ENCODE measurements around the gene PLD4.

- TF ChIP-seq CTCF (IDR thresholded peaks at IDR 0.05) (no peak), POLR2A (IDR thresholded peaks at IDR 0.05) (no peak)
Observed at GRCh38 chr14:104888489-104889374, 35.9 kb upstream of the PLD4 start.
